Suprapubic skin (tissue), 4 donors: ENCODE results near the gene IGFLR1. TPM values are rescaled to one million over a fixed set of nuclear protein-coding genes. Genes with fewer than 3 reads are reported as not detected.

Experiments used
- DNase-seq, 2 donors: peaks; one replicate each; pipeline ENCODE4 v3.0.0-alpha.2; 2019; ENCODE audit warnings: low spot score in 2 of 2
- H3K27ac ChIP-seq: fragments of 200-600 bp; sonication (generic); one replicate; pipeline ENCODE4 v1.5.1; 2019
- H3K27me3 ChIP-seq: fragments of 200-600 bp; sonication (generic); one replicate; pipeline ENCODE4 v1.5.1; 2019
- H3K36me3 ChIP-seq: fragments of 200-600 bp; sonication (generic); one replicate; pipeline ENCODE4 v1.5.1; 2019
- H3K4me1 ChIP-seq: fragments of 200-600 bp; sonication (generic); one replicate; pipeline ENCODE4 v1.5.1; 2019
- H3K4me3 ChIP-seq: fragments of 200-600 bp; sonication (generic); one replicate; pipeline ENCODE4 v1.5.1; 2019; ENCODE audit warnings: mild to moderate bottlenecking
- H3K9me3 ChIP-seq: fragments of 200-600 bp; sonication (generic); one replicate; pipeline ENCODE4 v1.5.1; 2019
- CTCF ChIP-seq, 2 donors: fragments of 200-600 bp in 1 of 2; fragments of 450-650 bp in 1 of 2; sonication (generic) in 1 of 2; IDR thresholded peaks; one replicate each; pipeline ENCODE4 v1.5.1; 2016 to 2019; ENCODE audit warnings: antibody characterized with exemption in 2 of 2, mild to moderate bottlenecking in 1 of 2, moderate library complexity in 1 of 2
- EP300 ChIP-seq: sonication (generic); formaldehyde crosslinking; IDR thresholded peaks from one replicate; pipeline ENCODE4 v1.6.1; 2017; ENCODE audit warnings: antibody characterized with exemption
- POLR2A ChIP-seq, 2 donors: fragments of 450-650 bp; IDR thresholded peaks; one replicate each; pipeline ENCODE4 v1.6.1; 2017; ENCODE audit warnings: antibody characterized with exemption in 2 of 2, mild to moderate bottlenecking in 2 of 2, moderate library complexity in 2 of 2
- POLR2AphosphoS5 ChIP-seq, 3 donors: sonication (generic); formaldehyde crosslinking; IDR thresholded peaks; one replicate each; pipeline ENCODE4 v1.6.1; 2017; ENCODE audit warnings: antibody characterized with exemption in 3 of 3
- whole genome bisulfite sequencing: methylation state at CpG from one replicate; pipeline ENCODE4 v1.1.5; 2018; 5-methylcytosine and 5-hydroxymethylcytosine counted together
- total RNA-seq, 4 donors: library from RNA; depleted of rRNA; stranded (reverse); fragments of >200 nt; gene quantifications; one replicate each; pipeline ENCODE4 v1.1.0, GENCODE V29; 2016

Gene IGFLR1
- total RNA-seq, 4 donors from 2014 or later = 3.3 to 8.5 (median 6.9) TPM

- H3K4me3 ChIP-seq = no peak overlapping the region
- DNase-seq = no peak
- WGBS = 83% methylated on average over 12 of the region's 12 CpGs
- no peak overlapping the region for H3K27ac ChIP-seq
- TF ChIP-seq POLR2A (IDR thresholded peaks at IDR 0.05) (no peak), CTCF (IDR thresholded peaks at IDR 0.05) (no peak), POLR2AphosphoS5 (IDR thresholded peaks at IDR 0.05) (no peak), EP300 (no peak)
- peaks cover 24% of the 10 kb centered on the region for H3K4me1 ChIP-seq
- no peaks in the 10 kb centered on the region for H3K9me3 ChIP-seq
- H3K27me3 ChIP-seq = no peaks in the 10 kb centered on the region
- no peaks in the 10 kb centered on the region for H3K36me3 ChIP-seq
These were observed 28.3 kb downstream of the IGFLR1 start for GRCh38 chr19:35713904-35714495.

GRCh38 chr19:35713506-35713850 lies 28.8 kb downstream of the IGFLR1 start:
- WGBS = 72% methylated on average over 2 of the region's 2 CpGs
- TF ChIP-seq CTCF (IDR thresholded peaks at IDR 0.05) (no peak), POLR2A (IDR thresholded peaks at IDR 0.05) (no peak), EP300 (no peak), POLR2AphosphoS5 (IDR thresholded peaks at IDR 0.05) (no peak)

GRCh38 chr19:35712567-35713505 lies 29.4 kb downstream of the IGFLR1 start:
- no peak for DNase-seq
- WGBS = 73% methylated on average over 11 of the region's 11 CpGs
- TF ChIP-seq POLR2AphosphoS5 (IDR thresholded peaks at IDR 0.05) (no peak), POLR2A (IDR thresholded peaks at IDR 0.05) (no peak), EP300 (no peak), CTCF (IDR thresholded peaks at IDR 0.05) (no peak)

More at GRCh38 chr19:35713506-35713850, 28.8 kb downstream of the IGFLR1 start:
- H3K9me3 ChIP-seq = no peaks in the 10 kb centered on the region
- no peaks in the 10 kb centered on the region for H3K36me3 ChIP-seq
- no peaks in the 10 kb centered on the region for H3K27me3 ChIP-seq
- H3K27ac ChIP-seq = no peak overlapping the region
- DNase-seq = no peak
- H3K4me1 ChIP-seq = peaks cover 18% of the 10 kb centered on the region
- no peak overlapping the region for H3K4me3 ChIP-seq

GRCh38 chr19:35710784-35711723 lies 31.2 kb downstream of the IGFLR1 start:
- Histone ChIP-seq H3K36me3 (no peaks in the 10 kb centered on the region), H3K4me3 (no peak overlapping the region), H3K27me3 (no peaks in the 10 kb centered on the region), H3K9me3 (no peaks in the 10 kb centered on the region), H3K4me1 (peaks cover 10% of the 10 kb centered on the region), H3K27ac (no peak overlapping the region)
- no peak for DNase-seq
- TF ChIP-seq CTCF (IDR thresholded peaks at IDR 0.05) (no peak), POLR2AphosphoS5 (IDR thresholded peaks at IDR 0.05) (no peak), EP300 (no peak), POLR2A (IDR thresholded peaks at IDR 0.05) (no peak)
- 48% methylated on average over 13 of the region's 13 CpGs for WGBS

More at GRCh38 chr19:35712567-35713505, 29.4 kb downstream of the IGFLR1 start:
- no peak overlapping the region for H3K27ac ChIP-seq
- H3K27me3 ChIP-seq = no peaks in the 10 kb centered on the region
- H3K9me3 ChIP-seq = no peaks in the 10 kb centered on the region
- no peaks in the 10 kb centered on the region for H3K36me3 ChIP-seq
- H3K4me1 ChIP-seq = peaks cover 17% of the 10 kb centered on the region
- no peak overlapping the region for H3K4me3 ChIP-seq
